NCI-H226 (cell line): ENCODE measurements around the gene SNX8.
A peak's percentile ranks its signal among the peaks of the same experiment; 100 is the strongest.
"Not testable (repeated sequence)": the region's sequence is repeated elsewhere in the genome, so short reads cannot be mapped to it uniquely, and the experiment has no call there.

Experiments used
- DNase-seq: peaks from one replicate; pipeline ENCODE4 v3.0.0-alpha.2; 2015

SNX8 gene

DNA sequence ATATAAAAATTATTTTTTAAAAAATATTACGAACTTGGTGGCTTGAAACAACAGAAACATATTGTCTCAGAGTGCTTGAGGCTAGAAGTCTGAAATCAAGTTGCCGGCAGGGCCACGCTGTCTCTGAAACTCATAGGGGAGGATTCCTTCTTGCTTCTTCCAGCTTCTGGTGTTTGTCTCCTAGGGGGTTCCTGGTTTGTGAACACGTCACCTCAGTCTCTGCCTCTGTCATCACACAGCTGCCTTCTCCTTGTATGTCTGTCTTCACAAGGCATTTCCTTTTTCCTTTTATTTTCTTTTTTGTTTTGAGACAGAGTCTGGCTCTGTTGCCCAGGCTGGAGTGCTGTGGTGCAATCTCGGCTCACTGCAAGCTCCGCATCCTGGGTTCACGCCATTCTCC is 12.7 kb upstream of the SNX8 start:
- DNase-seq, result no peak

GRCh38 chr7:2325162-2325561 is 10.9 kb upstream of the SNX8 start:
- no peak for DNase-seq

DNA sequence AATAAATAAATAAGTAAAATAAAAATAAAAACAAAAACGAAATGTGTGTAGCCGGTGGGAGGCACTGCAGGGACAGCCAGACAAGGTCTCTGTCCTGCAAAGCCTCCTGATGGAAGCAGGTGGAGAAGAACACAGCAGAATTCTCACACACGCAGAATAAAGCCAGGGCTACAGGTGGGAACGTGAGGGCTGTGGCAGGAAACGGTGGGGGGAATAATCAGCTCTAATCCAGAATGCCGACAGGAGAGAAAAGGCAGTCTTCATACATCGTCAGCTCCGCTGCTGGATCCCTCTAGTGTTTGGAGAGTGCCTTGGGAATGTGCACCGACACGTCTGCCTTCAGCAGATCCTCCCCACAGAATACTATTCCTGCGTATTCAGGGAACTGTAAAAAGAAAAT is 6.8 kb upstream of the SNX8 start:
- DNase-seq, result no peak

DNA sequence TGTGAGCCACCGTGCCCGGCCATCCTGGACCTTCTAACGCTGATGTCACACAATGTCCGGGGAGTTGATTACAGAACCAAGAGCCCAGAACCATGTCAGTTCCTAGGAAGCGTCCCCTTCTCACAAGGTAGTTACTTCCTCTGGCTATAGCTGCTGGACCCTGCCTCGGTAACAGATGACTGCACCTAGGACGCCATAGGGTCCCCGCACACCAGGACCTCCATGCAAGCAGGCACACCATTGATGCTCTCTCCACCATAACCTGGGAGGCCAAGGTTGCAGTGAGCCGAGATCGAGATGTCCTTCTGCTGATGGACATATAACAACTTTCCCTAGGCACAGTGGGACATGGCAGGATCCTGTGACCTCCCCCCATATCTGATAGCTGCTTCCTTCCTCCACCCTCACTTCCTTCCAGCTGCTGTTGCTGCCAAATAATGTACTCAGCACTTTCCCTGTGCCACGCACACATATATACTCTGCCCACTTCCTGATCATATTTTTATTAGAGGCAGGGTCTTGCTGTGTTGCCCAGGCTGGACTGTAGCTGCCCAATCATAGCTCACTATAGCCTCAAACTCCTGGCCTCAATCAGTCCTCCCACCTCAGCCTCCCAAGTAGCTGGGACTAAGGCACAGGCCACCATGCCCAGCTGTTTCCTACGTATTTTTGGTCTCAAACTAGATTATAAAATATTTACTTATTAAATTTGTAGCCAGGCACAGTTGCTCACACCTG is 3.5 kb upstream of the SNX8 start:
- DNase-seq, result no peak

DNA sequence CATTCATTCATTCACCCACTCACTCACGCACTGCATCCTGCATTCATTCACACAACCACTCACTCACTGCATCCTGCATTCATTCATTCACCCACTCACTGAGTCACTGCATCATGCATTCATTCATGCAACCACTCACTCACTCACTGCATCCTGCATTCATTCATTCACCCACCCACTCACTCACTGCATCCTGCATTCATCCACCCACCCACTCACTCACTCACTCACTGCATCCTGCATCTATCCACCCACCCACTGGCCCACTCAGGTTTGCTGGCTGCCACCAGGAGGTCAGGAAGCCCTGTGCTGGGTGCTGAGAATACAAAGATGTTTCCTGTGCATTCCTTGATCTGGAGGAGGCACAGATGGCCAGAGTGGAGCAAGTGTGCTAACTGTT is 2.3 kb upstream of the SNX8 start:
- no peak for DNase-seq

DNA sequence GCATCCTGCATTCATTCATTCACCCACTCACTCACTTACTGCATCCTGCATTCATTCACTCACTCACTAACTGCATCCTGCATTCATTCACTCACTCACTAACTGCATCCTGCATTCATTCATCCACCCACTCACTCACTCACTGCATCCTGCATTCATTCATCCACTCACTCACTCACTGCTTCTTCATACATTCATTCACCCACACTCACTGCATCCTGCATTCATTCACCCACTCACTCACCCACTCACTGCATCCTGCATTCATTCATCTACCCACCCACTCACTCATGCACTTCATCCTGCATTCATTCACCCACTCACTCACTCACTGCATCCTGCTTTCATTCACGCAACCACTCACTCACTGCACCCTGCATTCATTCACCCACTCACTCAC is 1.5 kb upstream of the SNX8 start:
- no peak for DNase-seq

- DNase-seq, result not testable (repeated sequence)
Measured at GRCh38 chr7:2314956-2315530, 802 bp upstream of the SNX8 start.

DNA sequence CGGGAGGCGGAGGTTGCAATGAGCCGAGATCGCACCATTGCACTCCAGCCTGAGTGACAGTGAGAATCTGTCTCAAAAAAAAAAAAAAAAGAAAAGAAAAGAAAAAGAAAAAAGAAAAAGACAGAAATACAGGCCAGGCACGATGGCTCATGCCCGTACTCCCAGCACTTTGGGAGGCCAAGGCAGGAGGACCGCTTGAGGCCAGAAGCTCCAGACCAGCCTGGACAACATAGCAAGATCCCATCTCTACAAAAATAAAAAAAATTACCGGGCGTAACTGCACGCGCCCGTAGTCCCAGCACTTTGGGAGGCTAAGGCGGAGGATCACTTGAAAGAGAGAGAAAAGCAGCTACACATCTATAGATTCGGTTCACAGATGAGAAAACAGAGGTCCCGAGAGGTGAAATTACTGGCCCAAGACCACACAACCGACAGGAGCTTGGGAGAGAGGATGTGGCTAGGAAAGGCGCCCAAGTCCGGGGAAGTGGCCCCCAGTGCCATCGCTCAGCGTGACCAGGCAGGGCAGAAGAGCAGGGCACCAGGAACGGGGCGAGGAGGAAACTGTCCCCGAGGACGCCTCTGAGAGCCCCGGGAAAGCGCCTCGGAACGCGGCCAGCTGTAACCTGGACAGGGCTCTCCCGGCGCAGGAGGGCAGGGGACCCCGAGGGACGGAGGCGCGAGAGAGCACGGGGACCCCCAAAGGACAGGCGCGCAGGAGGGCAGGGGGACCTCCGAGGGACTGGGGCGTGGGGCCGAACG is 612 bp downstream of the SNX8 start:
- DNase-seq, result no peak

- DNase-seq, result no peak
Measured at GRCh38 chr7:2312267-2312929, 1.8 kb downstream of the SNX8 start.

DNA sequence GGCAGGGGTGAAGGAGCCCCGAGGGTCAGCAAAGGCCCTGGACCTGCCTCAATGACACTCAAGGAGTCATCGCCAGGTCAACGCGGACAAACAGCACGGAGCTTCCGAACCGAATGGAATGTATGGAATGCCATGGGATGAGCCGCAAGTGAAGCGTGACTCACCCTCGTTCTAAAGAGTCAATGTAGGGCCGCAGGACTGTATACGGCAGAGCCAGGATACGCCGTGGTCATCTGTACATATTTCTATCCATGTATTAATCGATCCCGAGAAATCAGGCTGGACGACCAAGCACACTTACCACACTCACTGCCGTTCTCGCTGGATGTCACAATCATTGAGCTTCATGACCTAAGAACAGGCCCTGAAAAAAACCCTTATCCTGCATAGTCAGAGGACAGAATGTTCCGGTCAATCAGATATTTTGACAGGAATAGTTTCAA is 4.3 kb downstream of the SNX8 start:
- peak; percentile 100 for DNase-seq

- no peak for DNase-seq
Measured at GRCh38 chr7:2307690-2308107, 6.5 kb downstream of the SNX8 start.

DNA sequence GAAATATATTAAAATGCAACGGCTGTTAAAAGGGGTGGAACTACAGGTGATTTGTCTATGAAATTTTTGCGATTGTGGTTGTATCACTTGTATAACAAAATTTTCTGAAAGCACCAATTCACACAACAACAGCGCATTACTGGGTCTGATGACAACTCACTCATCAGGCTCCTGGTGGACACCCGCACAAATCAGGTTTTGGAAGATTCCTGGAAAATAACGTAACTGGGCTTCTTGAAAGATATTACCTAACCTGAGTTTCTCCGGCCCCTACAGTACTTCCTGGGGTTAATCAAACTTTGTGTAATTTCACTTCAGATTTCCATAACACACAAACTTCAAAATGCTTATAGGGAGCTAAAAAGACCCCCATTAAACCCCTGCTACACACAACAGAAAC is 7.6 kb downstream of the SNX8 start:
- DNase-seq, result peak; percentile 90

GRCh38 chr7:2305258-2305657 is 9.0 kb downstream of the SNX8 start:
- DNase-seq, result not testable (repeated sequence)

GRCh38 chr7:2303520-2303919 is 10.7 kb downstream of the SNX8 start:
- DNase-seq, result not testable (repeated sequence)

GRCh38 chr7:2302743-2303397 is 11.4 kb downstream of the SNX8 start:
- DNase-seq, result not testable (repeated sequence)

GRCh38 chr7:2301511-2301863 is 12.8 kb downstream of the SNX8 start:
- no peak for DNase-seq

DNA sequence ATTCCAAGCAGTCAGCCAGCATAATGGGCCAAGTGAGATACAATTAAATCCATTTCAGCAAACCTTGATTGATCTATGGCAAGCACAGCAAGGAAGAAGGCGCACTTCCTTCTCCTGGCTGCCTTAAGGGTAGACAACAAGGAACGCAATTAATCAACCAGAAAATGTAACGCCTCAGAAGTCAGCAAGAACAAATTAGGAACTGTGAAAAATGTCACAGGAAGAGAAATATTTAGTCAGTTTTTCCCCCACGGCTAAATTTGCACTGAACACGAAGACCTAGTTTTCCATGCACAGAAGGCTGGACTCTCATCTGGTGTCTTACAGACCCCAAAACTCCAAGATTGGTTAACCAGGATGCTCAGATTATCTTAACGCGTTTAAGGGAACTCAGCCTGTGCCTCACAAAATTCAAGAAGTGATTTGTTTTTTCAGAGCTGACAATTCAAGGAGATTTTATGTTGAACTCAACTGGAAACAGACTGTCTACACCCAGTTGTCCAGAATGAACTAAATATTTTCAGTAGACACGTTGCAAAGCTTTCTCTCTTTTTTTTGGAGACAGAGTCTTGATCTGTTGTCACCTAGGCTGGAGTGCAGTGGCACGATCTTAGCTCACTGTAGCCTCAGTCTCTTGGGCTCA is 14.2 kb downstream of the SNX8 start:
- DNase-seq, result no peak

DNA sequence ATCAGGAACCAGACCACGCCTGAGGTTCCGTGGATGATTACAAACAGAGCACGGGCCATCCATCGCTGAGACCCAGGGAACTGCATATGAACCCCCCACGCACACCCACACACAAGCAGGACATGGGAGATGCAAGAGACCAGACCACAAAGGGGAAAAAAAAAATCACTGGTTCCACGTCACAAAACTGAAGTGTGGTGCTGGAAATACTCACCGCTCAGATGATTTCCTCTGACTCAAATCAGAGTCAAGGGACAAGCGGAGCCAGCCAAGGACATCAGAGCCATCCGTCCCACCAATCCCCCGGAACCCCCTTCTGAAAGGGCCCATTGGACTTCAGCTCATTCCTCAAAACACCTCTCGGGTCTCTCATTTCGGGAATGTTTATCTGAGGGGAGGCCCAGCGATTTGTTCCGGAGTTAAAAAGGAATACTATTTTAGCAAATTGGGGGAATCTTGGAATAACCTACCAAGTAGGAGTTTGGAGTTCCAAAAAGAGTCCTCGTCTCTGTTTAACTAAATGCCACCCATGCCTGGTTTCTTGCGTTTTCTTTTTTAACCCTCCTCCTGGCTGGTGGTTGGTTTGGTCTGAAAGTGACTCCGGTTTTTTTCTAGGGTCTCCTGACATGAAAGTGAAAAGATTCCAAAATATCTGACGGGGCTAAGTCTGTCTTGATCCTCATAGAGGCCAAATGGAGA is 15.0 kb downstream of the SNX8 start:
- no peak for DNase-seq

DNA sequence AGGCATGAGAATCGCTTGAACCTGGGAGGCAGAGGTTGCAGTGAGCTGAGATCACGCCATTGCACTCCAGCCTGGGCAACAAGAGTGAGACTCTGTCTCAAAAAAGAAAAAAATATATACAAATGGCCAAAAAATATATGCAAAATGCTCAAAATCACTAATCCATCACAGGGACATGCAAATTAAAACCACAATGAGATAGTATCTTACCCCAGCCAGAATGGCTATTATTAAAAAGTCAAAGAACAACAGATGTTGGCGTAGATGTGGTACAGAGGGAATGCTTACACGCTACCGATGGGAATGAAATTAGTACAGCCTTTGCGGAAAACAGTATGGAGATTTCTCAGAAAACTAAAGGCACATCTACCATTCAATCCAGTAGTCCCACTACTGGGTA is 17.4 kb downstream of the SNX8 start:
- no peak for DNase-seq

DNA sequence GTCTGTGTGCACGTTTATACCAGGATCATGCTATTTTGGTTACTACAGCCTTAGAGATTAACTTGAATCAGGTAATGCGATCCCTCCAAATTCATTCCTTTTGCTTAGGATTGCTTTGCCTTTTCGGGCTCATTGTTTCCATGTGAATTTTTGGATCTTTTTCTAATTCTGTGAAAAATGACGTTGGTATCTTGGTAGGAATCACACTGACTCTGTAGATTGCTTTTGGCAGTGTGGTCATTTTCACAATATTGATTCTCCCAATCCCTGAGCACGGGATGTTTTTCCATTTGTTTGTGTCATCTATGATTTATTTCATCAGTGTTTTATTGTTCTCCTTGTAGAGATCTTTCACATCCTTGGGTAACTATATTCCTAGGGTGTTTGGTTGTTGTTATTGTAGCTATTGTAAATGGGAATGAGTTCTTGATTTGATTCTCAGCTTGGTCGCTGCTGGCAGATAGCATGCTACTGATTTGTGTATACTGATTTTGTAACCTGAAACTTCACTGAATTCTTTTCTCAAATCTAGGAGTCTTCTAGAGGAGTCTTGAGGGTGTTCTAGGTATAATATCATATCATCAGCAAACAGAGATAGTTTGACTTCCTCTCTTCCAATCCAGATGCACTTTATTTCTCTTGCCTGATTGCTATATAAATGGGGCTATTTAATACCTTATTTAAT is 18.2 kb downstream of the SNX8 start:
- no peak for DNase-seq

DNA sequence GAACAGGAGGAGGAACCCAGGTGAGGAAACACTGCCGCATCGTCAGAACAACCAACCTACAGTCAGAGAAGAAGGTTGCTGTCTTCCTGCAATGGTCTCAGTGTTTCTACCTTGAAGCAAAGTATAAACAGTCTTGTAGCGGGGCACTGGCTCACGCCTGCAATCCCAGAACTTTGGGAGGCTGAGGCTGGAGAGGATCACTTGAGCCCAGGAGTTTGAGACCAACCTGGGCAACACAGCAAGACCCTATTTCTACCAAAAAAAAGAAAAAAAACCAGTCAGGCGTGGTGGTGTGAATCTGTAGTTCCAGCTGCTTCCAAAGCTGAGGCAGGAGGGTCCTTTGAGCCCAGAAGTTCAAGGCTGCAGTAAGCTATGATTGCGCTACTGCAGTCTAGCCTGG is 23.4 kb downstream of the SNX8 start:
- no peak for DNase-seq
